GM12873 (cell line): Measurements from ENCODE around the gene ADAP2.

ENCODE experiments used
- CTCF ChIP-seq: IDR thresholded peaks from 2 replicates; pipeline ENCODE4 v1.5.1; 2012; ENCODE audit warnings: low read depth, mild to moderate bottlenecking, moderate library complexity, low read length, control low read depth; ENCODE audit not compliant: insufficient read depth; ENCODE audit errors: missing control alignments

Gene ADAP2

DNA sequence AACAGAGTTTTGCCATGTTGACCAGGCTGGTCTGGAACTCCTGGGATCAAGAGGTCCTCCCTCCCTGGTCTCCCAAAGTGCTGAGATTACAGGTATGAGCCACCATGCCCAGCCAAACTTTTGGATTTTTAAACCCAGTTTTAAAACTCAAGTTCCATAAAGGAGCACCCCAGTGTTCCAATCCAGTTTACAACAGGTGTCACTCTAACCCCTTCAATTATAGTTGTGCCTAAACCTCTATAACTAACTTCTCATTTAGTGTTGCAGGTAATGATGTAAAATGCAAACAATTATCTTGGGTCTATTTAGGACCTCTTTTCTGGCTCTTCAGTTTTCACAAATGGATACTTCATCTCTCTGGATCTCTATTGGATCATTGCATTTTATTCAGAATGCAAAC is 7.8 kb upstream of the ADAP2 start:
- no peak for TF ChIP-seq CTCF

DNA sequence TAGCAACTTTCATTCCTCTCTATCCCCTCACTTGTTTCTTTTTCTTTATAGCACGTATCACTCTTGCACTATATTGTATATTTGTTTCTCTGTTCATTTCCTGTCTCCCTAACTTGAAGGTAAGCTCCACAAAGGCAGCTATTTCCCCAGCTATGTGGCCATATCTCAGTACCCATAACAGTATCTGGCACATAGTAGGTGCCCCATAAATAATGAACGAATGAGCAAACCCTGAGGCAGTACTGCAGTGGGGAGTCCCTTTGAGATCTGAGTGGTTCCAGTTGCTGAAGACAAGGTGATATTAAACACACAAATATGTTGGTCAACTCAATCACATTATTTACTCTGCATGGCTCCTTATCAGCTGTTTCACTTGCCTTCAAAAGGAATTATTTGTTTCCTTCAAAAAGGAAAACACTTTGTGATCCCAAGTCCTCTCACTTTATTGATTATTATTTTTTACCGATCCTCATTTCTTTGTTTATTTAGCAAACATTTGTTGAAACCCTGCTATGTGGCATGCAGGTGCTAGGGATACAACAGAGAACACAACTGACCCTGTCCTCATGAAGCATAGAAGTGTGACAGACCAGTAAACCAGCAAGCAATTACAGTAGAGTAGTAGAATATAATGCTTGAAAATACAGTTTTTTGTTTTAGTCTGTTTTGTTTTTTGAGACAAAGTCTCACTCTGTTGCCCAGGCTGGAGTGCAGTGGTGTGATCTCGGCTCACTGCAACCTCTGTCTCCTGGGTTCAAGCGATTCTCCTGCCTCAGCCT is 5.7 kb upstream of the ADAP2 start:
- no peak for TF ChIP-seq CTCF

- no peak for TF ChIP-seq CTCF
Observed at GRCh38 chr17:30917050-30917449, 4.7 kb upstream of the ADAP2 start.

DNA sequence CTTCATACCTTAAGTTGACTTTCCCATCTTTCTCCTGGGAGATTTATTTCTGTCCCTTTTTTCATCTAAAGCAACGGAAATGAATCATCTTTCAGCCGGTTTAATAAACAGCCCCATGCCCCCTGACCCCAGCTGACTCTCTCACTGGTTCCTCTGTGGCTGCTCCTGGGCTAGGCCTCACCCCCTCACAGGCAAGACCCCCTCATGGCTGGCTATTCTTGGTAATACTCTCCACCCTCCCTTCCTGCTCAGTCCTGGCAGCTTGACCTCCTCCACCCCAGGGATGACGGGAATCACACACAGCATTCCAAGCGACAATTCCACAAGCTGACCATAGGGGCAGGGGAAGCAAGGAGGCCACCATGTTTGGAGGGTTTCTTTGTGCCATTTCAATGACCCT is 1.5 kb upstream of the ADAP2 start:
- no peak for TF ChIP-seq CTCF

GRCh38 chr17:30920683-30921543 is 832 bp upstream of the ADAP2 start:
- TF ChIP-seq CTCF = no peak

DNA sequence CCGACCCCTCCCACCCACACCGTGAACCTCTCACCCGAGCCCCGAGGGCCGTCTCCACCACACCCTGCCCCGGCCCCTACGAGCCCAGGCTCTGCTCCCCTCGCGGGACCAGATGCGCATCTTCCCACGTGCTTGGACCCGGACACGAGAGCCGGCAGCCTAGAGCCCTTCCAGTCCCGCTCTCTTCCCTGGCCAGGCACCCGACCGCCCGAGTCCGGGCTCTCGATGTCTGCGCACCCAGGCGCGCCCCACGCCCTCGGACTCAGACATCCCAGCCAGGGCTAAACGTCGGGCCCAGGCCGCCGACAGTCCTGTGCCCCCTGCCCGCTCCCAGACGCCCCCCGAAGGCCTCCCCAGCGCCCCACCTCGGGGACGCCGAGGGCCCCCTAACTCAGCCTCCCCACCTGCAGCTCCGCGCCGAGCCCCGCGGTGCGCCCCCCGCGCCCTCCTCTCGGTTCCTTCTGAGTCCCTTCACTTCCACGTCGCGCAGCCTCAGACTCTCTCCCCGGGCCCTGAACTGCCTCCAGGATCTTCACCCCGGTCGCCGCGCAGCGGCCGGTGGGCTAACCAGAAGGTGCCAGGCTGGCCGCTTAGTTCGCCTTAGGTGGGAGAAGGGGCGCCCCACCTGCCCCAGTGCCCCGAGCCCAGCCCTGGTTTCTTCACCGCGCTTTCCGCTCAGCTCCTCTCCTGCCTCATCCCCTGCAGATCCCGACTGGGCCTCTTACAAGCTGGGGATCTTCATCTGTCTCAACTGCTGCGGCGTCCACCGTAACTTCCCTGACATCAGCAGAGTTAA is 688 bp downstream of the ADAP2 start:
- no peak for TF ChIP-seq CTCF

DNA sequence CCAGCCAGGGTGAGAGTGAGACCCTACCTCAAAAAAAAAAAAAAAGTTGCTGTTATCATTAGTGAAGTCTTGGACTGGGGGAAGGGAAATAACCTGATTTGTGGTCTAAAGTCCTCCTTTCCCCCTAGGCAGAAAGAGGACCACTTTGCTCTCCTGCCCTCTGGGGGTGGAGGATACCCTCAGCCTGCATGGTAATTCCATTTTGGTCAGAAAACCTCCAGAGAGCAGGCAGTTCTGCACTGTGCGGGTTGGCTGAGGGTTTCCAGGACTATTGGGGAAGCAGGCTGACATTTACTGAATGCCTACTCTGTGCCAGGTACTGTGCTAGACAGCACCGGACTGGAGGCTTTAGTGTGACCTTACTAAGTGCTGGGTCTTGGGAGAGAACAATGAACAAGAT is 2.6 kb downstream of the ADAP2 start:
- TF ChIP-seq CTCF = no peak
